HepG2 (cell line): Measurements from ENCODE around the gene TECTB. TPM values are rescaled to one million over a fixed set of nuclear protein-coding genes. Genes with fewer than 3 reads are reported as not detected.
A peak's percentile ranks its signal among the peaks of the same experiment; 100 is the strongest.

Experiments
- ATAC-seq: fragments of 200-7000 bp; cut with Tn5 transposase; 3 replicates; pipeline ENCODE4 v1.9.1; 2020; ENCODE audit warnings: mild to moderate bottlenecking, moderate library complexity
- BruUV-seq: library from RNA; stranded (reverse); fragments of 400-500 nt; replicated peaks from 2 replicates; lab custom pipeline; 2021; lab: Mats Ljungman, UMichigan
- CTCF ChIA-PET: fragments of 300-600 bp; formaldehyde crosslinking; extraction: SDS; loops from one replicate; lab custom pipeline; 2021; ENCODE audit warnings: low total read pairs, inconsistent platforms, low intra/inter-chr PET ratio; lab: Yijun Ruan, JAX
- POLR2A ChIA-PET: fragments of 350-600 bp; sonication (Branson Sonifier 250); formaldehyde crosslinking; loops from one replicate; lab custom pipeline; 2020; ENCODE audit warnings: antibody characterized with exemption, inconsistent platforms; lab: Yijun Ruan, JAX
- DNase-seq: peaks from one replicate; pipeline ENCODE4 v3.0.0-alpha.2; 2015; ENCODE audit warnings: low spot score
- FAIRE-seq: peaks from 3 replicates; lab custom pipeline; 2011; peaks lifted over from hg19 to GRCh38; lab: Jason Lieb, UNC
- H2AFZ ChIP-seq: one replicate; pipeline ENCODE4 v1.6.1; 2011; ENCODE audit warnings: low read length, inconsistent platforms
- H3K27ac ChIP-seq: fragments of 300-600 bp; 3 replicates; pipeline ENCODE4 v1.8.0; 2011; ENCODE audit warnings: mixed run types, mild to moderate bottlenecking, mixed read lengths, low read length, inconsistent platforms; ENCODE audit not compliant: insufficient read depth; ENCODE audit errors: extremely low read length
- H3K27me3 ChIP-seq, 2 experiments: fragments of 200-600 bp in 1 of 2; 2 replicates in 1 of 2; 3 replicates in 1 of 2; pipeline versions ENCODE4 v1.6.0 to v1.8.0; 2011; ENCODE audit warnings: low read length in 2 of 2, mild to moderate bottlenecking in 2 of 2, moderate library complexity in 2 of 2, inconsistent platforms in 1 of 2; ENCODE audit not compliant: insufficient read depth in 2 of 2, control insufficient read depth in 1 of 2
- H3K36me3 ChIP-seq, 2 experiments: fragments of 200-600 bp in 1 of 2; replicated peaks in 1 of 2; 2 replicates in 1 of 2; 3 replicates in 1 of 2; pipeline versions ENCODE4 v1.5.1 to v1.8.0; 2011; ENCODE audit warnings: low read length in 2 of 2, inconsistent platforms in 1 of 2; ENCODE audit not compliant: insufficient read depth in 2 of 2, control insufficient read depth in 1 of 2
- H3K4me1 ChIP-seq: 2 replicates; pipeline ENCODE4 v1.5.1; 2012; ENCODE audit warnings: low read length, inconsistent platforms; ENCODE audit not compliant: insufficient read depth
- H3K4me2 ChIP-seq: 2 replicates; pipeline ENCODE4 v1.6.0; 2011; ENCODE audit warnings: low read depth, low read length, inconsistent platforms
- H3K4me3 ChIP-seq, 3 experiments: fragments of 200-600 bp in 1 of 3; sonication (generic), shearing (Covaris generic) in 1 of 3; replicated peaks in 1 of 3; 2 replicates each; pipeline ENCODE4 v1.5.1; 2011 to 2016; ENCODE audit warnings: low read length in 3 of 3, inconsistent platforms in 2 of 3, low read depth in 2 of 3, mild to moderate bottlenecking in 2 of 3, control low read depth in 1 of 3, mixed read lengths in 1 of 3; ENCODE audit not compliant: insufficient read depth in 1 of 3
- H3K79me2 ChIP-seq: one replicate; pipeline ENCODE4 v1.6.1; 2011; ENCODE audit warnings: low read length, inconsistent platforms; ENCODE audit not compliant: insufficient read depth
- H3K9ac ChIP-seq: 2 replicates; pipeline ENCODE4 v1.6.0; 2011; ENCODE audit warnings: mild to moderate bottlenecking, low read depth, low read length, inconsistent platforms; ENCODE audit not compliant: insufficient read depth
- H3K9me3 ChIP-seq: 2 replicates; pipeline ENCODE4 v1.5.1; 2012; ENCODE audit warnings: mild to moderate bottlenecking, low read length
- H4K20me1 ChIP-seq: 2 replicates; pipeline ENCODE4 v1.6.0; 2011; ENCODE audit warnings: inconsistent platforms, mild to moderate bottlenecking, low read length, moderate library complexity; ENCODE audit not compliant: insufficient read depth
- ATF4 ChIP-seq, 2 experiments: fragments of 450-650 bp in 1 of 2; sonication (generic) in 1 of 2; formaldehyde crosslinking; IDR thresholded peaks; 2 replicates each; pipeline versions ENCODE4 v1.5.0 to v1.8.0; 2020 to 2022; ENCODE audit warnings: mild to moderate bottlenecking in 1 of 2, missing genetic modification reagents in 1 of 2
- GABPB1 ChIP-seq: IDR thresholded peaks from 2 replicates; pipeline ENCODE4 v1.6.1; 2016; ENCODE audit warnings: mild to moderate bottlenecking, missing genetic modification reagents, moderate library complexity, missing compliant biosample characterization
- HCFC1 ChIP-seq: fragments of 150-350 bp; IDR thresholded peaks from 2 replicates; pipeline ENCODE4 v1.6.1; 2014; ENCODE audit warnings: low read depth, low read length
- KDM1A ChIP-seq: IDR thresholded peaks from 2 replicates; pipeline ENCODE4 v1.6.1; 2016; ENCODE audit warnings: missing compliant biosample characterization
- MAFK ChIP-seq, 2 experiments: IDR thresholded peaks in 1 of 2; conservative IDR thresholded peaks in 1 of 2; 2 replicates each; pipeline ENCODE4 v1.6.1; 2011; ENCODE audit warnings: improper control_type of control experiment in 2 of 2, low read length in 2 of 2
- SRSF1 ChIP-seq: fragments of 200-400 bp; formaldehyde crosslinking; optimal IDR thresholded peaks from 2 replicates; pipeline ENCODE3; 2017; ENCODE audit warnings: mild to moderate bottlenecking, low read depth, low read length, moderate library complexity
- ZBTB7A ChIP-seq: sonication (generic); formaldehyde crosslinking; IDR thresholded peaks from 2 replicates; pipeline ENCODE4 v1.8.0; 2022; ENCODE audit warnings: mild to moderate bottlenecking, missing genetic modification reagents
- ZMYM3 ChIP-seq: sonication (generic); formaldehyde crosslinking; IDR thresholded peaks from 2 replicates; pipeline ENCODE4 v1.5.1; 2020; ENCODE audit warnings: mild to moderate bottlenecking, missing genetic modification reagents
- ZNF180 ChIP-seq: sonication (generic); formaldehyde crosslinking; IDR thresholded peaks from 2 replicates; pipeline ENCODE4 v1.4.0; 2020; ENCODE audit warnings: low read depth, missing genetic modification reagents, borderline replicate concordance
- ZNF562 ChIP-seq: sonication (generic); formaldehyde crosslinking; IDR thresholded peaks from 2 replicates; pipeline ENCODE4 v1.8.0; 2022; ENCODE audit warnings: missing genetic modification reagents, borderline replicate concordance
- ZNF629 ChIP-seq: sonication (generic); formaldehyde crosslinking; conservative IDR thresholded peaks from 2 replicates; pipeline ENCODE4 v1.5.0; 2020; ENCODE audit warnings: missing genetic modification reagents
- ZNF775 ChIP-seq: sonication (generic); formaldehyde crosslinking; IDR thresholded peaks from 2 replicates; pipeline ENCODE4 v1.4.0; 2020; ENCODE audit warnings: missing genetic modification reagents, mild to moderate bottlenecking, moderate library complexity, borderline replicate concordance
- ZNF792 ChIP-seq: IDR thresholded peaks from 2 replicates; pipeline ENCODE4 v1.6.1; 2016
- WGBS: methylation state at CpG from one replicate; pipeline ENCODE4 v1.1.6; 2017; ENCODE audit warnings: low lambda C conversion rate; 5-methylcytosine and 5-hydroxymethylcytosine counted together
- in situ Hi-C: cut with HindIII; loops from 2 replicates; pipeline ENCODE4 v1.10.0; 2017; ENCODE audit warnings: low pct_unique_long_range_greater_than_20kb; ENCODE audit not compliant: extremely low pct_ligation_motif_present
- intact Hi-C: fragments of 100-400 bp; cut with micrococcal nuclease; formaldehyde crosslinking; loops from one replicate; pipeline ENCODE4 v1.10.0; 2022; ENCODE audit not compliant: unreplicated experiment
- polyA plus RNA-seq, 8 experiments: library from polyadenylated mRNA; depleted of rRNA in 3 of 8; stranded (reverse) in 7 of 8; unstranded in 1 of 8; fragments of >200 nt; fragmentation: Illumina TruSeq in 4 of 8; extraction: Trizol in 4 of 8; gene quantifications; 2 replicates each; pipeline versions ENCODE4 v1.2.1 to v1.2.3, GENCODE V29; 2011 to 2016; ENCODE audit warnings: low read depth in 4 of 8, missing spikeins in 1 of 8, mixed read lengths in 1 of 8; ENCODE audit not compliant: insufficient read depth in 1 of 8
- total RNA-seq, 5 experiments: library from RNA; depleted of rRNA; stranded (reverse); fragments of >200 nt; fragmentation: Illumina TruSeq; extraction: Trizol; gene quantifications; 2 replicates each; pipeline ENCODE4 v1.2.3, GENCODE V29; 2016; ENCODE audit warnings: low read depth in 1 of 5
- TF ChIP-seq, protein P1 (sequence below): IDR thresholded peaks from 2 replicates; pipeline ENCODE4 v1.6.1; 2016; ENCODE audit warnings: low read depth, missing genetic modification reagents, missing compliant biosample characterization

Gene TECTB
- total and polyA plus RNA-seq, 2 of the 13 experiments (the other 11 are each of a cell fraction or from before 2014, with no cell fraction given): 0.78 to 1.8 TPM

DNA sequence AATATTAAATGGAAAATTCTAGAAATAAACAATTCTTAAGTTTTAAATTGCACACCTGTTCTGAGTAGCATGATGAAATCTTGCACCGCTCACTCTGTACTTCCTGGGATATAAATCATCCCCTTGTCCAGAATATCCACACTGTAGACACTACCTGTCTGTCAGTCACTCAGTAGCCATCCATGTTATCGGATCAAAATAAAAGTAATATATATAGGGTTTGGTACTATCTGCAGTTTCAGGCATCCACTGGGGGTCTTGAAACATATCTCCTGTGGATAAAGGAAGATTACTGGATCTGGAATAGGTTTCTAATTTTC is 6.8 kb downstream of the TECTB start:
- TF ChIP-seq ATF4 (CRISPR knock-in tag; IDR thresholded peaks at IDR 0.05): peak in 1 of 2 experiments; percentile 64; a peak in 1 of 4 replicates
- no peak for TF ChIP-seq MAFK (conservative IDR thresholded peaks at IDR 0.05 in 1 of 2, IDR thresholded peaks at IDR 0.05 in 1 of 2; ENCODE audit: low read length in 2 of 2)
- no peak for TF ChIP-seq ZNF180 (CRISPR knock-in tag)
- TF ChIP-seq GABPB1: no peak
- intact Hi-C loops: no loop called here
- ChIA-PET POLR2A (no interaction called here), CTCF (no interaction called here)
- Histone ChIP-seq H3K9me3 (no peaks in the 10 kb centered on the region), H3K36me3 (no peaks in the 10 kb centered on the region), H3K4me1 (peaks cover 98% of the 10 kb centered on the region), H3K9ac (no peak overlapping the region), H3K79me2 (no peaks in the 10 kb centered on the region), H3K27me3 (no peaks in the 10 kb centered on the region), H2AFZ (no peak overlapping the region), H3K4me2 (no peak overlapping the region), H3K4me3 (no peak overlapping the region), H3K27ac (no peak overlapping the region), H4K20me1 (no peaks in the 10 kb centered on the region)
- FAIRE-seq (no peak), ATAC-seq (no peak), DNase-seq (no peak)
- WGBS: 94% methylated on average over 2 of the region's 2 CpGs
- in situ Hi-C loops: no loop called here
- no TSS peak for BruUV-seq

- BruUV-seq: no TSS peak
- ATAC-seq: no peak
- WGBS: 96% methylated on average over 5 of the region's 5 CpGs
- in situ Hi-C loops: no loop called here
- FAIRE-seq: no peak
- Histone ChIP-seq H3K27me3 (no peaks in the 10 kb centered on the region), H2AFZ (no peak overlapping the region), H3K4me2 (no peak overlapping the region), H3K36me3 (no peaks in the 10 kb centered on the region), H3K9me3 (no peaks in the 10 kb centered on the region), H3K79me2 (no peaks in the 10 kb centered on the region), H3K9ac (no peak overlapping the region), H3K4me3 (no peak overlapping the region), H3K27ac (no peak overlapping the region), H3K4me1 (peaks cover 98% of the 10 kb centered on the region), H4K20me1 (no peaks in the 10 kb centered on the region)
- no peak for DNase-seq
- CTCF ChIA-PET: no interaction called here
- intact Hi-C loops: no loop called here
- POLR2A ChIA-PET: interaction anchor here (0.6 to 5.3 kb wide), 7 partner anchors 7 to 67 kb away, joined by 3 to 62 read pairs (median 23); no protein-coding TSS in a partner anchor
- TF ChIP-seq ZMYM3 (CRISPR knock-in tag) (peak; percentile 72), KDM1A (CRISPR knock-in tag) (peak; percentile 75; the same call in 1 of the 2 replicates), SRSF1 (no peak), ZNF775 (no peak), ZNF562 (no peak), ZBTB7A (CRISPR knock-in tag) (no peak), ZNF792 (CRISPR knock-in tag) (no peak), ZNF629 (CRISPR knock-in tag) (peak; percentile 95), HCFC1 (no peak)
- TF ChIP-seq, protein P1, sequence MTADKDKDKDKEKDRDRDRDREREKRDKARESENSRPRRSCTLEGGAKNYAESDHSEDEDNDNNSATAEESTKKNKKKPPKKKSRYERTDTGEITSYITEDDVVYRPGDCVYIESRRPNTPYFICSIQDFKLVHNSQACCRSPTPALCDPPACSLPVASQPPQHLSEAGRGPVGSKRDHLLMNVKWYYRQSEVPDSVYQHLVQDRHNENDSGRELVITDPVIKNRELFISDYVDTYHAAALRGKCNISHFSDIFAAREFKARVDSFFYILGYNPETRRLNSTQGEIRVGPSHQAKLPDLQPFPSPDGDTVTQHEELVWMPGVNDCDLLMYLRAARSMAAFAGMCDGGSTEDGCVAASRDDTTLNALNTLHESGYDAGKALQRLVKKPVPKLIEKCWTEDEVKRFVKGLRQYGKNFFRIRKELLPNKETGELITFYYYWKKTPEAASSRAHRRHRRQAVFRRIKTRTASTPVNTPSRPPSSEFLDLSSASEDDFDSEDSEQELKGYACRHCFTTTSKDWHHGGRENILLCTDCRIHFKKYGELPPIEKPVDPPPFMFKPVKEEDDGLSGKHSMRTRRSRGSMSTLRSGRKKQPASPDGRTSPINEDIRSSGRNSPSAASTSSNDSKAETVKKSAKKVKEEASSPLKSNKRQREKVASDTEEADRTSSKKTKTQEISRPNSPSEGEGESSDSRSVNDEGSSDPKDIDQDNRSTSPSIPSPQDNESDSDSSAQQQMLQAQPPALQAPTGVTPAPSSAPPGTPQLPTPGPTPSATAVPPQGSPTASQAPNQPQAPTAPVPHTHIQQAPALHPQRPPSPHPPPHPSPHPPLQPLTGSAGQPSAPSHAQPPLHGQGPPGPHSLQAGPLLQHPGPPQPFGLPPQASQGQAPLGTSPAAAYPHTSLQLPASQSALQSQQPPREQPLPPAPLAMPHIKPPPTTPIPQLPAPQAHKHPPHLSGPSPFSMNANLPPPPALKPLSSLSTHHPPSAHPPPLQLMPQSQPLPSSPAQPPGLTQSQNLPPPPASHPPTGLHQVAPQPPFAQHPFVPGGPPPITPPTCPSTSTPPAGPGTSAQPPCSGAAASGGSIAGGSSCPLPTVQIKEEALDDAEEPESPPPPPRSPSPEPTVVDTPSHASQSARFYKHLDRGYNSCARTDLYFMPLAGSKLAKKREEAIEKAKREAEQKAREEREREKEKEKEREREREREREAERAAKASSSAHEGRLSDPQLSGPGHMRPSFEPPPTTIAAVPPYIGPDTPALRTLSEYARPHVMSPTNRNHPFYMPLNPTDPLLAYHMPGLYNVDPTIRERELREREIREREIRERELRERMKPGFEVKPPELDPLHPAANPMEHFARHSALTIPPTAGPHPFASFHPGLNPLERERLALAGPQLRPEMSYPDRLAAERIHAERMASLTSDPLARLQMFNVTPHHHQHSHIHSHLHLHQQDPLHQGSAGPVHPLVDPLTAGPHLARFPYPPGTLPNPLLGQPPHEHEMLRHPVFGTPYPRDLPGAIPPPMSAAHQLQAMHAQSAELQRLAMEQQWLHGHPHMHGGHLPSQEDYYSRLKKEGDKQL: no peak
Observed at GRCh38 chr10:112294169-112294568, 11.0 kb downstream of the TECTB start.
